Stimulated activated CD8-positive, alpha-beta memory T cell treated with anti-CD3 and anti-CD28 coated beads, Interleukin-2, amount 100 ng/mL, for 48 hours (primary cell): ENCODE data around the gene ITM2C.
A peak's percentile ranks its signal among the peaks of the same experiment; 100 is the strongest.

ENCODE experiments used
- DNase-seq, 2 donors: peaks; one replicate each; pipeline ENCODE4 v3.0.0-alpha.2; 2020; ENCODE audit warnings: low read depth in 2 of 2

ITM2C gene

GRCh38 chr2:230907361-230908091 is 42.8 kb downstream of the ITM2C start:
- DNase-seq: no peak

GRCh38 chr2:230908092-230908594 is 43.4 kb downstream of the ITM2C start:
- DNase-seq: no peak

- DNase-seq: peak; percentile 40 to 60
These were observed 44.0 kb downstream of the ITM2C start for GRCh38 chr2:230908595-230909191.

- DNase-seq: no peak
These were observed 45.3 kb downstream of the ITM2C start for GRCh38 chr2:230909841-230910545.

GRCh38 chr2:230910546-230911177 is 45.9 kb downstream of the ITM2C start:
- no peak for DNase-seq

- no peak for DNase-seq
These were observed 47.3 kb downstream of the ITM2C start for GRCh38 chr2:230912046-230912445.

- no peak for DNase-seq
These were observed 48.0 kb downstream of the ITM2C start for GRCh38 chr2:230912724-230913123.

- no peak for DNase-seq
These were observed 48.8 kb downstream of the ITM2C start for GRCh38 chr2:230913406-230914143.

- no peak for DNase-seq
These were observed 50.1 kb downstream of the ITM2C start for GRCh38 chr2:230914886-230915285.

- DNase-seq: no peak
These were observed 50.6 kb downstream of the ITM2C start for GRCh38 chr2:230915319-230915718.

GRCh38 chr2:230916218-230916617 is 51.5 kb downstream of the ITM2C start:
- no peak for DNase-seq

- no peak for DNase-seq
These were observed 54.5 kb downstream of the ITM2C start for GRCh38 chr2:230919240-230919639.

GRCh38 chr2:230919681-230920080 is 54.9 kb downstream of the ITM2C start:
- no peak for DNase-seq

GRCh38 chr2:230920167-230920566 is 55.4 kb downstream of the ITM2C start:
- DNase-seq: no peak

- no peak for DNase-seq
These were observed 57.3 kb downstream of the ITM2C start for GRCh38 chr2:230921806-230922595.

GRCh38 chr2:230922951-230923717 is 58.4 kb downstream of the ITM2C start:
- no peak for DNase-seq

- DNase-seq: no peak
These were observed 59.3 kb downstream of the ITM2C start for GRCh38 chr2:230924092-230924469.

- peak; percentile 52 to 69 for DNase-seq
These were observed 60.0 kb downstream of the ITM2C start, which contains the start of gene GPR55 for GRCh38 chr2:230924470-230925341. GPR55 (minus strand) TSS chr2:230925242; CDS start chr2:230910962, 14,280 bp downstream.

- DNase-seq: no peak
These were observed 60.7 kb downstream of the ITM2C start for GRCh38 chr2:230925443-230925878.
